H54 (cell line): Measurements from ENCODE around the gene PRKG1.
"Not testable (repeated sequence)": the region's sequence is repeated elsewhere in the genome, so short reads cannot be mapped to it uniquely, and the experiment has no call there.

Source experiments
- DNase-seq: peaks from one replicate; pipeline ENCODE4 v3.0.0; 2011; ENCODE audit warnings: low spot score, mixed read lengths; ENCODE audit not compliant: insufficient read length
- FAIRE-seq: peaks from 3 replicates; lab custom pipeline; 2011; peaks lifted over from hg19 to GRCh38; lab: Jason Lieb, UNC
- POLR2A ChIP-seq: IDR thresholded peaks from 2 replicates; pipeline ENCODE4 v1.6.1; 2011; ENCODE audit warnings: low read depth, mild to moderate bottlenecking, low read length

The PRKG1 gene

DNA sequence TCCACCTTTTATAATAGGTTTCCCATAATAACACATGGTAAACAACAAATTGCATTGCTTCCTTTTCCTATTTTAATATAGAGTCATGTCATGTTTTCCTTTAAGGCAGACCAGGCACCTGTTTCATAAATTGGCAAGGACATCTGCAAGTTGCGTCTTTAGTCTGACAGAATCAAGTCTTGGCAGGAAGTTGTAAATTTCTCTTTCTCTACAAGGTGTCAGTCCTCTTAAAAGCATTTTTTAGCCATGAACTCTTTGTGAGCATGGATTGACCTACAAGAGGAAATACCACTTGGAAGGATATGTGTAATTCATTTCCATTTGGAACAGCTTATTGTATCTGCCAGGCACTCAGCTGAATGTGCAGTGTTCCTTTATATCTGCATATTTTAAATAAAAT lies 176.8 kb downstream of the PRKG1 start:
- TF ChIP-seq POLR2A, result no peak
- no peak for DNase-seq
- FAIRE-seq, result peak; percentile 27

DNA sequence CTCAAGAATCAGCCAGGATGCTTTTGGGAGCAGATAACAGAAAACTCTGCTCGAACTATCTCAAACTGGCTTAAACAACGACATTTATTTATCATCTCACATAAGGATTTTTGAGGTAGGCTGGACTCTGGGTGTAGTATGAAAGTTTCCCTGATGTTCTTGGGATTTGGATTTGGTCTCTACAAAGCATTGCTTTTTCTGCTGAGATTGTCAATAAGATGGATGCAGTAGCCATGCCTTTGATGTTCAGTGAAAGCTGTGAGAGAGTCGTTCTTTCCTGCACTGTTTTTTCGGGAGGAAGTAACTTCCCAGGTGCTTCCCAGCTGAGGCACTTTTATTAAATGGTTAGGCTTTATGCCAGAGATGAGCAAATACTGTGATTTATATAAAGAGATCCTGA lies 181.1 kb downstream of the PRKG1 start:
- TF ChIP-seq POLR2A, result no peak
- FAIRE-seq (no peak), DNase-seq (no peak)

- TF ChIP-seq POLR2A, result no peak
- FAIRE-seq (no peak), DNase-seq (no peak)
These were observed 183.4 kb downstream of the PRKG1 start for GRCh38 chr10:51257511-51258248.

GRCh38 chr10:51260376-51260775 lies 186.1 kb downstream of the PRKG1 start:
- FAIRE-seq (no peak), DNase-seq (no peak)
- TF ChIP-seq POLR2A, result no peak

- DNase-seq, result no peak
- no peak for FAIRE-seq
- TF ChIP-seq POLR2A, result no peak
These were observed 192.2 kb downstream of the PRKG1 start for GRCh38 chr10:51266496-51266895.

DNA sequence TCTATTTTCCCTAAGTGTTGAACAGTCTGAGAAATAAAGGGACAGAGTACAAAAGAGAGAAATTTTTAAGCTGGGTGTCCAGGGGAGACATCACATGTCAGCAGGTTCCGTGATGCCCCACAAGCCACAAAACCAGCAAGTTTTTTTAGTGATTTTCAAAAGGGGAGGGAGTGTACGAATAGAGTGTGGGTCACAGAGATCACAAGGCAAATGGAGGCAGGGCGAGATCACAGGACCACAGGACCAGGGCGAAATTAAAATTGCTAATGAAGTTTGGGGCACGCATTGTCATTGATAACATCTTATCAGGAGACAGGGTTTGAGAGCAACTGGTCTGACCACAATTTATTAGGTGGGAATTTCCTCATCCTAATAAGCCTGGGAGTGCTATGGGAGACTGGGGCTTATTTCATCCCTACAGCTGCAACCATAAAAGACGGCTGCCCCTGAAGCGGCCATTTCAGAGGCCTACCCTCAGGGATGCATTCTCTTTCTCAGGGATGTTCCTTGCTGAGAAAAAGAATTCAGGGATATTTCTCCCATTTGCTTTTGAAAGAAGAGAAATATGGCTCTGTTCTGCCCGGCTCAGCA lies 193.8 kb downstream of the PRKG1 start:
- not testable (repeated sequence) for FAIRE-seq, DNase-seq

GRCh38 chr10:51269821-51270220 lies 195.5 kb downstream of the PRKG1 start:
- FAIRE-seq (no peak), DNase-seq (no peak)
- no peak for TF ChIP-seq POLR2A

DNA sequence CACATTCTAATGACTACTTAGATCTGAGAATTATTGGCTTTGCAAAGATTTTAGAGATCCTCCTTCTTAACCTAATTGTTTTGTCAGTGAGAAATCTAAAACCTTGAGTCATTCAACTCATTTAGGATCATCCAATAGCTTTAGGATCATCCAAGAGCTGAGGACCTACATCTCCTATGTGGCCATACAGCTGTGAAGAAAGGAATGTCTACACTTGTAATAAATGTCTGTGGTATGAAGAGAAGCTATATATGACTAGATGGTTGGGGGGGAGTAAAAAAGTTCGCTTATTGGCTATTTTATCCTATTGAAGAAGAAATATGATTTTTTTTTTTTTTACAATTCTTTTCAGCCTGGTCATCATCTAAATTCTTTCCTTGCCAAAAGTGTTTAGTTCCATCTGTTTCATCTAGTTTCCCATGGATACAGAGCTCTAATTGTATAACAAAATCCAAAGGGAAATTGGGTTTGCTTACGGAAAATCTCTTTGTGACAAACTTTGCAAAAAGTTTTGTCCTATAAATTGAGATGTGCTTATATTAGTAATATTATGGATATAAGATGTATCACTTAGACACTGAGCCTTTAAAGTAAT lies 196.7 kb downstream of the PRKG1 start:
- DNase-seq (no peak), FAIRE-seq (no peak)
- no peak for TF ChIP-seq POLR2A

DNA sequence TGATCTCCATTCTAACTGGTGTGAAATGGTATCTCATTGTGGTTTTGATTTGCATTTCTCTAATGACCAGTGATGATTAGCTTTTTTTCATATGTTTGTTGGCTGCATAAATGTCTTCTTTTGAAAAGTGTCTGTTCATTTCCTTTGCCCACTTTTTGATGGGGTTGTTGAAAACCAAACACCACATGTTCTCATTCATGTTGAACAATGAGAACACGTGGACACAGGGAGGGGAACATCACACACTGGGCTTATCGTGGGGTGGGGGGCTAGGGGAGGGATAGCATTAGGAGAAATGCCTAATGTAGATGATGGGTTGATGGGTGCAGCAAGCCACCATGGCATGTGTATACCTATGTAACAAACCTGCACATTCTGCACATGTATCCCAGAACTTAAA lies 197.8 kb downstream of the PRKG1 start:
- not testable (repeated sequence) for FAIRE-seq, DNase-seq

DNA sequence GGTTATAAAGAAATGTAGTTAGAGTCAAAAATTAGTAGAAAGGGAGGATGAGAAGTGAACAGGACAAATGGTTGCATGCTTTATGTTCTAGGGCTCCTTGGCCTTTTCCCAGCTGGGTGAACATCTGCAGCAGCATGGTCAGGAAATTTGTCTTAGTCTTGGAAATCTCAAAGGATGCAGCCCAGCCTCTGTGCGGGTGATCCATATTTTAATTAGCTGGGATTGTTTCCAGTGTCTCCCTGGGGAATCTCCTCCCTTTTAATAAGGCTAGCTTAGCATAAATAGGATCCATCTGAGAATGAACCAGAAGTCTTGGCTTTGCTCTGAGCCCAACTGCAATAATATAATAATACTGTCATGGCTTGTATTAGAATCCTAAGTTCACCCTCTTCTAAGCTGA lies 198.3 kb downstream of the PRKG1 start:
- FAIRE-seq (no peak), DNase-seq (no peak)
- TF ChIP-seq POLR2A, result no peak

DNA sequence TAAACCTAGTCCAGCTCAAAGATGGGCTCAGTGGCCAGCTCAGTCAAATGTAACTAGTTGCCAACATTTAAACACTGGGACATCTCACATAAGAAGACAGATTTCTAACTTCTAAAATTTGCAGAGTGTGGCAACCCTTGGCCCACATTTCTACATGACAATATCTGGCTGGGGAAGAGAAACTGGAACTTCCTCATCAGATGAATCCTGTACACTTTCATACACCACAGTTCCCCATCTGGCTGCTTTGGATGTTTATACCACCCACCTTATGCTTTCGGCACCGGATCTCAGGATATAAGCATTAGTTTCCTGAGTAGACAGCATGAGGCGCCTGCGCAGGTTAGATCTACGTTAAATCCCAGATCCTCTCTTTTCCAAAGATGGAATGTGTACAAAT lies 199.3 kb downstream of the PRKG1 start:
- TF ChIP-seq POLR2A, result no peak
- FAIRE-seq, result no peak
- DNase-seq, result no peak

DNA sequence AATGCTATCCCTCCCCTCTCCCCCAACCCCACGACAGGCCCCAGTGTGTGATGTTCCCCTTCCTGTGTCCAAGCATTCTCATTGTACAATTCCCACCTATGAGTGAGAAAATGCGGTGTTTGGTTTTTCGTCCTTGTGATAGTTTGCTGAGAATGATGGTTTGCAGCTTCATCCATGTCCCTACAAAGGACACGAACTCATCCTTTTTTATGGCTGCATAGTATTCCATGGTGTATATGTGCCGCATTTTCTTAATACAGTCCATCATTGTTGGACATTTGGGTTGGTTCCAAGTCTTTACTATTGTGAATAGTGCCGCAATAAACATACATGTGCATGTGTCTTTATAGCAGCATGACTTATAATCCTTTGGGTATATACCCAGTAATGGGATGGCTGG lies 201.8 kb downstream of the PRKG1 start:
- DNase-seq, result not testable (repeated sequence)

GRCh38 chr10:51281387-51281786 lies 207.1 kb downstream of the PRKG1 start:
- DNase-seq, FAIRE-seq: not testable (repeated sequence)

More for the DNA sequence above, 201.8 kb downstream of the PRKG1 start:
- not testable (repeated sequence) for FAIRE-seq

- no peak for TF ChIP-seq POLR2A
- FAIRE-seq (no peak), DNase-seq (no peak)
These were observed 211.3 kb downstream of the PRKG1 start for GRCh38 chr10:51285601-51286000.

- TF ChIP-seq POLR2A, result no peak
- no peak for DNase-seq
- FAIRE-seq, result no peak
These were observed 214.2 kb downstream of the PRKG1 start for GRCh38 chr10:51288511-51288910.
